NB4 (cell line): ENCODE data around the gene IGF1R.

Source experiments
- CTCF ChIP-seq: IDR thresholded peaks from one replicate; pipeline ENCODE4 v1.5.1; 2012; ENCODE audit warnings: low read depth, low read length
- MAX ChIP-seq: IDR thresholded peaks from 2 replicates; pipeline ENCODE4 v1.6.1; 2011; ENCODE audit warnings: low read depth, low read length
- MYC ChIP-seq: IDR thresholded peaks from 2 replicates; pipeline ENCODE4 v1.6.1; 2011; ENCODE audit warnings: low read depth, low read length
- POLR2A ChIP-seq: IDR thresholded peaks from 2 replicates; pipeline ENCODE4 v1.6.1; 2011; ENCODE audit warnings: mild to moderate bottlenecking; ENCODE audit not compliant: insufficient read length; ENCODE audit errors: extremely low read depth

- TF ChIP-seq MYC (no peak), POLR2A (no peak), CTCF (no peak), MAX (no peak)
Measured at GRCh38 chr15:98714922-98715321, 66.6 kb downstream of the IGF1R start.
